Measurements from ENCODE around the gene RAB8A. TPM values are rescaled to one million over a fixed set of nuclear protein-coding genes. Genes with fewer than 3 reads are reported as not detected.

The RAB8A gene
- total and polyA plus RNA-seq, 9 donors = 17.5 to 59.1 (median 40.9) TPM

DNA sequence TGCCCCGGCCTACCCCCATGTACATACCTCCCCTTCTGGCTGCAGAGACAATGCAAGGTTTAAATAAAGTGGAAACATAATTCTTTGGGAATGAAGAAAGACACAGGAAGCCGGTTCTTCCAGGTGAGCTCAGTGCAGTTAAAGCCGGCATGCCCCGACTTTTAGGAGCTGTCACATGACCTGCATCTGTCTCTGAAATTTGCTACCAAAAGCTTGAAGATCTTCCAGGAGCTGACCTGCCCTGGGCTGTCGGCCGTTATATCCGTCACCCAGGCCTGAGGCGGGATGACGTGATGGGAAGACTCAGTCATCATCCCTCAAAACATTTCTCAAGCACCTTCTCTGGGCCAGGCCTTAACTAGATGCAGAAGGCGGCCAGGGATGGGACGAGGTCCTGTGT lies 10.3 kb downstream of the RAB8A start:
- H3K27ac ChIP-seq (ENCODE audit: low read length) = no peak overlapping the region
- peaks cover 4% of the 10 kb centered on the region for H3K4me1 ChIP-seq (ENCODE audit: control insufficient read depth, insufficient read depth, low read length)
- no peaks in the 10 kb centered on the region for H3K27me3 ChIP-seq (ENCODE audit: control insufficient read depth, insufficient read depth, low read length)
- no peaks in the 10 kb centered on the region for H3K9me3 ChIP-seq (replicated peaks; ENCODE audit: control insufficient read depth, low read depth, low read length)
- H3K4me3 ChIP-seq (ENCODE audit: low read length) = no peak overlapping the region
- no peak for DNase-seq
- peaks cover 85% of the 10 kb centered on the region for H3K36me3 ChIP-seq (ENCODE audit: control insufficient read depth, insufficient read depth, low read length)
- WGBS (ENCODE audit: insufficient coverage) = 97% methylated on average over 7 of the region's 11 CpGs

- no peak overlapping the region for H3K27ac ChIP-seq (ENCODE audit: low read length)
- 83% methylated on average over 12 of the region's 14 CpGs for WGBS (ENCODE audit: insufficient coverage)
Observed at GRCh38 chr19:16124953-16125352, 13.3 kb downstream of the RAB8A start.

GRCh38 chr19:16125737-16126495 lies 14.2 kb downstream of the RAB8A start:
- Histone ChIP-seq H3K4me3 (ENCODE audit: low read length) (no peak overlapping the region), H3K4me1 (ENCODE audit: control insufficient read depth, insufficient read depth, low read length) (no peaks in the 10 kb centered on the region), H3K36me3 (ENCODE audit: control insufficient read depth, insufficient read depth, low read length) (peaks cover 94% of the 10 kb centered on the region), H3K27ac (ENCODE audit: low read length) (no peak overlapping the region), H3K27me3 (ENCODE audit: control insufficient read depth, insufficient read depth, low read length) (no peaks in the 10 kb centered on the region), H3K9me3 (replicated peaks; ENCODE audit: control insufficient read depth, low read depth, low read length) (no peaks in the 10 kb centered on the region)
- 66% methylated on average over 6 of the region's 10 CpGs for WGBS (ENCODE audit: insufficient coverage)
- DNase-seq = no peak

More at GRCh38 chr19:16124953-16125352, 13.3 kb downstream of the RAB8A start:
- DNase-seq = no peak
- Histone ChIP-seq H3K4me1 (ENCODE audit: control insufficient read depth, insufficient read depth, low read length) (no peaks in the 10 kb centered on the region), H3K9me3 (replicated peaks; ENCODE audit: control insufficient read depth, low read depth, low read length) (no peaks in the 10 kb centered on the region), H3K27me3 (ENCODE audit: control insufficient read depth, insufficient read depth, low read length) (no peaks in the 10 kb centered on the region), H3K36me3 (ENCODE audit: control insufficient read depth, insufficient read depth, low read length) (peaks cover 90% of the 10 kb centered on the region), H3K4me3 (ENCODE audit: low read length) (no peak overlapping the region)

- H3K4me1 ChIP-seq (ENCODE audit: control insufficient read depth, insufficient read depth, low read length) = no peaks in the 10 kb centered on the region
- H3K36me3 ChIP-seq (ENCODE audit: control insufficient read depth, insufficient read depth, low read length) = peaks cover 85% of the 10 kb centered on the region
- no peaks in the 10 kb centered on the region for H3K27me3 ChIP-seq (ENCODE audit: control insufficient read depth, insufficient read depth, low read length)
- WGBS (ENCODE audit: insufficient coverage) = 87% methylated on average over 4 of the region's 11 CpGs
- H3K27ac ChIP-seq (ENCODE audit: low read length) = no peak overlapping the region
- H3K9me3 ChIP-seq (replicated peaks; ENCODE audit: control insufficient read depth, low read depth, low read length) = no peaks in the 10 kb centered on the region
- DNase-seq = no peak
- no peak overlapping the region for H3K4me3 ChIP-seq (ENCODE audit: low read length)
Observed at GRCh38 chr19:16127080-16127479, 15.4 kb downstream of the RAB8A start.

- no peak overlapping the region for H3K4me3 ChIP-seq (ENCODE audit: low read length)
- DNase-seq = no peak
- no peaks in the 10 kb centered on the region for H3K4me1 ChIP-seq (ENCODE audit: control insufficient read depth, insufficient read depth, low read length)
- 90% methylated on average over 19 of the region's 21 CpGs for WGBS (ENCODE audit: insufficient coverage)
- no peak overlapping the region for H3K27ac ChIP-seq (ENCODE audit: low read length)
- peaks cover 85% of the 10 kb centered on the region for H3K36me3 ChIP-seq (ENCODE audit: control insufficient read depth, insufficient read depth, low read length)
- H3K9me3 ChIP-seq (replicated peaks; ENCODE audit: control insufficient read depth, low read depth, low read length) = no peaks in the 10 kb centered on the region
- H3K27me3 ChIP-seq (ENCODE audit: control insufficient read depth, insufficient read depth, low read length) = no peaks in the 10 kb centered on the region
Observed at GRCh38 chr19:16127776-16128371, 16.2 kb downstream of the RAB8A start.

GRCh38 chr19:16131648-16132047 lies 20.0 kb downstream of the RAB8A start:
- no peaks in the 10 kb centered on the region for H3K27me3 ChIP-seq (ENCODE audit: control insufficient read depth, insufficient read depth, low read length)
- H3K36me3 ChIP-seq (ENCODE audit: control insufficient read depth, insufficient read depth, low read length) = peaks cover 67% of the 10 kb centered on the region
- no peak overlapping the region for H3K4me3 ChIP-seq (ENCODE audit: low read length)
- no peaks in the 10 kb centered on the region for H3K9me3 ChIP-seq (replicated peaks; ENCODE audit: control insufficient read depth, low read depth, low read length)
- H3K4me1 ChIP-seq (ENCODE audit: control insufficient read depth, insufficient read depth, low read length) = no peaks in the 10 kb centered on the region
- no peak overlapping the region for H3K27ac ChIP-seq (ENCODE audit: low read length)
- WGBS (ENCODE audit: insufficient coverage) = 97% methylated on average over 3 of the region's 3 CpGs
- no peak for DNase-seq

GRCh38 chr19:16133818-16134217 lies 22.1 kb downstream of the RAB8A start:
- 94% methylated on average over 4 of the region's 4 CpGs for WGBS (ENCODE audit: insufficient coverage)
- Histone ChIP-seq H3K4me3 (ENCODE audit: low read length) (no peak overlapping the region), H3K27ac (ENCODE audit: low read length) (no peak overlapping the region), H3K36me3 (ENCODE audit: control insufficient read depth, insufficient read depth, low read length) (peaks cover 47% of the 10 kb centered on the region), H3K4me1 (ENCODE audit: control insufficient read depth, insufficient read depth, low read length) (no peaks in the 10 kb centered on the region), H3K27me3 (ENCODE audit: control insufficient read depth, insufficient read depth, low read length) (no peaks in the 10 kb centered on the region), H3K9me3 (replicated peaks; ENCODE audit: control insufficient read depth, low read depth, low read length) (no peaks in the 10 kb centered on the region)
- DNase-seq = no peak

DNA sequence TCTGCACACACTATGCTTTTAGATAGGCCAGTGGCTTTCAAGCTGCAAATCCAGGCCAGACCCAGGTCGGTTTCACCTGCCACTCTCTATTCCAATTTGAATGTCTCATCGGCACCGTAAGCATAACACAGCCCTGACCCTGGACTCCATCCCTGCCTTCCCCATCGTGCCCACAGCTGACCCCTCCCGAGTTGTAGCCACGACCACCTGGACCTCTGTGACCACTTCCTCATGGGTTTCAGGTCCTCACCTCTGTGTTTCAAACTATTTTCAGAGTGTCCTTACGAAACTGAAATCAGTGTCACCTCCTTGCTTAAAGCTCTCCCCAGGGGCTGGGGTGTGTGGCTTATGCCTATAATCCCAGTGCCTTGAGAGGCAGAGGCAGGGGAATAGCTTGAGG lies 22.8 kb downstream of the RAB8A start:
- H3K4me3 ChIP-seq (ENCODE audit: low read length) = no peak overlapping the region
- 76% methylated on average over 6 of the region's 7 CpGs for WGBS (ENCODE audit: insufficient coverage)
- no peaks in the 10 kb centered on the region for H3K9me3 ChIP-seq (replicated peaks; ENCODE audit: control insufficient read depth, low read depth, low read length)
- DNase-seq = no peak
- peaks cover 40% of the 10 kb centered on the region for H3K36me3 ChIP-seq (ENCODE audit: control insufficient read depth, insufficient read depth, low read length)
- no peak overlapping the region for H3K27ac ChIP-seq (ENCODE audit: low read length)
- no peaks in the 10 kb centered on the region for H3K4me1 ChIP-seq (ENCODE audit: control insufficient read depth, insufficient read depth, low read length)
- no peaks in the 10 kb centered on the region for H3K27me3 ChIP-seq (ENCODE audit: control insufficient read depth, insufficient read depth, low read length)

- Histone ChIP-seq H3K9me3 (replicated peaks; ENCODE audit: control insufficient read depth, low read depth, low read length) (no peaks in the 10 kb centered on the region), H3K4me1 (ENCODE audit: control insufficient read depth, insufficient read depth, low read length) (no peaks in the 10 kb centered on the region), H3K4me3 (ENCODE audit: low read length) (no peak overlapping the region), H3K27me3 (ENCODE audit: control insufficient read depth, insufficient read depth, low read length) (no peaks in the 10 kb centered on the region), H3K36me3 (ENCODE audit: control insufficient read depth, insufficient read depth, low read length) (peaks cover 30% of the 10 kb centered on the region), H3K27ac (ENCODE audit: low read length) (no peak overlapping the region)
- WGBS (ENCODE audit: insufficient coverage) = 83% methylated on average over 3 of the region's 4 CpGs
- DNase-seq = no peak
Observed at GRCh38 chr19:16135430-16136127, 23.9 kb downstream of the RAB8A start.

All from muscle of leg (tissue), 11 donors.